SU-DHL-6 (cell line): ENCODE measurements around the gene DEGS1.
"Not testable (repeated sequence)": the region's sequence is repeated elsewhere in the genome, so short reads cannot be mapped to it uniquely, and the experiment has no call there.

Experiments
- H2AFZ ChIP-seq: fragments of 200-600 bp; sonication (generic); 2 replicates; pipeline ENCODE4 v1.6.1; 2014; ENCODE audit warnings: low read depth, mild to moderate bottlenecking, moderate library complexity, mixed read lengths, antibody characterized with exemption, low read length; ENCODE audit not compliant: severe bottlenecking
- H3F3A ChIP-seq: fragments of 200-600 bp; shearing (Covaris generic); 2 replicates; pipeline ENCODE4 v1.6.0; 2016; ENCODE audit warnings: antibody characterized with exemption, mild to moderate bottlenecking; ENCODE audit not compliant: insufficient read depth
- H3K27ac ChIP-seq: fragments of 200-600 bp; sonication (generic); 2 replicates; pipeline ENCODE4 v1.5.1; 2016; ENCODE audit warnings: low read depth, mild to moderate bottlenecking, low read length, moderate library complexity, mixed read lengths
- H3K27me3 ChIP-seq: fragments of 200-600 bp; sonication (generic), shearing (Covaris generic); 2 replicates; pipeline ENCODE4 v1.6.0; 2014; ENCODE audit warnings: mild to moderate bottlenecking, low read length
- H3K36me3 ChIP-seq: fragments of 200-600 bp; sonication (generic); 2 replicates; pipeline ENCODE4 v1.6.1; 2014; ENCODE audit warnings: mild to moderate bottlenecking, low read length, mixed read lengths
- H3K4me2 ChIP-seq: fragments of 300-600, 200-600 bp; shearing (Covaris generic), sonication (generic); 2 replicates; pipeline ENCODE4 v1.6.0; 2014; ENCODE audit warnings: low read length, low read depth, mild to moderate bottlenecking; ENCODE audit not compliant: poor library complexity, severe bottlenecking
- H3K4me3 ChIP-seq: fragments of 200-600 bp; sonication (generic); 2 replicates; pipeline ENCODE4 v1.5.1; 2014; ENCODE audit warnings: antibody characterized with exemption, low read length, mild to moderate bottlenecking, mixed read lengths; ENCODE audit not compliant: insufficient read depth, poor library complexity, severe bottlenecking
- H3K79me2 ChIP-seq: fragments of 200-600 bp; sonication (generic); 2 replicates; pipeline ENCODE4 v1.6.1; 2014; ENCODE audit warnings: mild to moderate bottlenecking, low read length, moderate library complexity; ENCODE audit not compliant: insufficient read depth
- H3K9ac ChIP-seq: fragments of 200-600 bp; sonication (generic); 2 replicates; pipeline ENCODE4 v1.7.0; 2014; ENCODE audit warnings: mild to moderate bottlenecking, low read length
- H3K9me2 ChIP-seq: fragments of 200-600 bp; sonication (generic); replicated peaks from 2 replicates; pipeline ENCODE4 v1.6.1; 2014; ENCODE audit warnings: low read length; ENCODE audit not compliant: insufficient read depth
- H3K9me3 ChIP-seq: fragments of 200-600 bp; sonication (generic); 2 replicates; pipeline ENCODE4 v1.6.1; 2014; ENCODE audit warnings: low read length, mixed read lengths; ENCODE audit not compliant: insufficient read depth
- H4K20me1 ChIP-seq: fragments of 200-600 bp; sonication (generic); 2 replicates; pipeline ENCODE4 v1.6.1; 2014; ENCODE audit warnings: low read depth, mild to moderate bottlenecking, antibody characterized with exemption, low read length, moderate library complexity, mixed read lengths
- CTCF ChIP-seq: fragments of 200-600 bp; sonication (generic); IDR thresholded peaks from one replicate; pipeline ENCODE4 v1.5.1; 2017; ENCODE audit warnings: antibody characterized with exemption, mild to moderate bottlenecking, low read length, moderate library complexity; ENCODE audit not compliant: insufficient read depth, poor library complexity, severe bottlenecking
- EZH2phosphoT487 ChIP-seq: fragments of 200-600 bp; sonication (generic), shearing (Covaris generic); conservative IDR thresholded peaks from 2 replicates; pipeline ENCODE4 v1.6.1; 2018; ENCODE audit warnings: mild to moderate bottlenecking, antibody characterized with exemption, low read length, moderate library complexity, mixed read lengths

Gene DEGS1

GRCh38 chr1:224203243-224204016, 20.4 kb downstream of the DEGS1 start:
- H3K9me3 ChIP-seq: no peaks in the 10 kb centered on the region
- H3K4me3 ChIP-seq: no peak overlapping the region
- no peaks in the 10 kb centered on the region for H3K27me3 ChIP-seq
- H3K79me2 ChIP-seq: no peaks in the 10 kb centered on the region
- no peak overlapping the region for H3K9ac ChIP-seq
- H3F3A ChIP-seq: no peaks in the 10 kb centered on the region
- no peak overlapping the region for H2AFZ ChIP-seq
- no peak overlapping the region for H3K4me2 ChIP-seq
- TF ChIP-seq CTCF (no peak), EZH2phosphoT487 (no peak)
- H3K9me2 ChIP-seq: no peaks in the 10 kb centered on the region
- no peaks in the 10 kb centered on the region for H3K36me3 ChIP-seq
- H3K27ac ChIP-seq: no peak overlapping the region
- no peaks in the 10 kb centered on the region for H4K20me1 ChIP-seq

DNA sequence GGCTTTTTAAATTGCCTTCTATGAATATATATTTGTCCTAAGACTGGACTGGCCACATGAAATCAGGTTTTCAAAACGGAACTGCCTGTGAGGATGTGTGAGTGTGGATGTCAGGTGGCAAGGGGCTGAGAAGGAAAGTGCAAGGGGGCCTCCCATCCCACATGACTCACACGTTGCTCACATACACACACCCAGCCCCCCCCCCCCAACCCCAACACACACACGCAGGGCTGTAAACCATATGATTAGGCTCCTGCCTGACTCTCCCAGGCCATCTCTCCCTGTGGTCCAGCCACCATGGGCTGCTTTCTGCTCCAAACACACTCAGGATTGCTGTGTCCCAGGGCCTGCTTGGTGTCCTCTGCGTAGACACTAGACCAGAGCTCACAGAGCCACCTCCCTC, 22.4 kb downstream of the DEGS1 start:
- no peaks in the 10 kb centered on the region for H3F3A ChIP-seq
- H3K79me2 ChIP-seq: no peaks in the 10 kb centered on the region
- H3K4me3 ChIP-seq: no peak overlapping the region
- no peaks in the 10 kb centered on the region for H3K27me3 ChIP-seq
- no peaks in the 10 kb centered on the region for H3K9me3 ChIP-seq
- H3K4me2 ChIP-seq: no peak overlapping the region
- H3K36me3 ChIP-seq: no peaks in the 10 kb centered on the region
- H4K20me1 ChIP-seq: no peaks in the 10 kb centered on the region
- H3K9me2 ChIP-seq: no peaks in the 10 kb centered on the region
- H3K9ac ChIP-seq: no peak overlapping the region
- TF ChIP-seq EZH2phosphoT487: no peak
- TF ChIP-seq CTCF: no peak
- H3K27ac ChIP-seq: no peak overlapping the region
- H2AFZ ChIP-seq: no peak overlapping the region

- not testable (repeated sequence) for H3K79me2 ChIP-seq, H2AFZ ChIP-seq, H3K4me2 ChIP-seq, H4K20me1 ChIP-seq, H3K36me3 ChIP-seq, H3K9me3 ChIP-seq, H3K9ac ChIP-seq, H3K9me2 ChIP-seq, H3K27me3 ChIP-seq, H3K4me3 ChIP-seq, H3K27ac ChIP-seq, H3F3A ChIP-seq
These were observed 23.0 kb downstream of the DEGS1 start for GRCh38 chr1:224205931-224206538.

GRCh38 chr1:224211206-224211962, 28.3 kb downstream of the DEGS1 start:
- no peak overlapping the region for H3K4me2 ChIP-seq
- no peaks in the 10 kb centered on the region for H3F3A ChIP-seq
- no peak overlapping the region for H3K4me3 ChIP-seq
- no peaks in the 10 kb centered on the region for H3K9me3 ChIP-seq
- no peak overlapping the region for H2AFZ ChIP-seq
- H3K27me3 ChIP-seq: no peaks in the 10 kb centered on the region
- H3K9ac ChIP-seq: no peak overlapping the region
- no peaks in the 10 kb centered on the region for H3K36me3 ChIP-seq
- H3K9me2 ChIP-seq: no peaks in the 10 kb centered on the region
- TF ChIP-seq EZH2phosphoT487 (no peak), CTCF (no peak)
- H4K20me1 ChIP-seq: no peaks in the 10 kb centered on the region
- no peak overlapping the region for H3K27ac ChIP-seq
- no peaks in the 10 kb centered on the region for H3K79me2 ChIP-seq
